GM23248 (cell line): ENCODE results near the gene TRAP1. TPM values are rescaled to one million over a fixed set of nuclear protein-coding genes. Genes with fewer than 3 reads are reported as not detected.
"Not testable (repeated sequence)": the region's sequence is repeated elsewhere in the genome, so short reads cannot be mapped to it uniquely, and the experiment has no call there.

ENCODE experiments used
- DNase-seq: peaks from one replicate; pipeline ENCODE4 v3.0.0-alpha.2; 2015
- H2AFZ ChIP-seq: fragments of 200-600 bp; sonication (generic); 2 replicates; pipeline ENCODE4 v1.6.1; 2016; ENCODE audit warnings: antibody characterized with exemption
- H3F3A ChIP-seq: fragments of 200-600 bp; sonication (generic); 2 replicates; pipeline ENCODE4 v1.6.1; 2016; ENCODE audit warnings: mild to moderate bottlenecking, antibody characterized with exemption, mixed run types; ENCODE audit not compliant: insufficient read depth
- H3K27ac ChIP-seq: fragments of 200-600 bp; sonication (generic); 2 replicates; pipeline ENCODE4 v1.5.1; 2016; ENCODE audit warnings: mild to moderate bottlenecking
- H3K27me3 ChIP-seq: fragments of 200-600 bp; sonication (generic); replicated peaks from 2 replicates; pipeline ENCODE4 v1.6.1; 2016; ENCODE audit warnings: mild to moderate bottlenecking; ENCODE audit not compliant: insufficient read depth
- H3K36me3 ChIP-seq: fragments of 200-600 bp; sonication (generic); 2 replicates; pipeline ENCODE4 v1.6.1; 2016; ENCODE audit warnings: low read depth, mild to moderate bottlenecking
- H3K4me1 ChIP-seq: fragments of 200-600 bp; sonication (generic); 2 replicates; pipeline ENCODE4 v1.6.1; 2016; ENCODE audit warnings: mild to moderate bottlenecking; ENCODE audit not compliant: insufficient read depth
- H3K4me2 ChIP-seq: fragments of 200-600 bp; sonication (generic); one replicate; pipeline ENCODE4 v1.6.1; 2016; ENCODE audit warnings: mild to moderate bottlenecking; ENCODE audit not compliant: unreplicated experiment
- H3K4me3 ChIP-seq: fragments of 200-600 bp; sonication (generic); 2 replicates; pipeline ENCODE4 v1.5.1; 2016; ENCODE audit warnings: mild to moderate bottlenecking
- H3K79me2 ChIP-seq: fragments of 200-600 bp; sonication (generic); 2 replicates; pipeline ENCODE4 v1.6.1; 2016; ENCODE audit warnings: mild to moderate bottlenecking; ENCODE audit not compliant: insufficient read depth
- H3K9ac ChIP-seq: fragments of 200-600 bp; sonication (generic); 2 replicates; pipeline ENCODE4 v1.6.1; 2016; ENCODE audit warnings: mild to moderate bottlenecking
- H3K9me2 ChIP-seq: fragments of 200-600 bp; sonication (generic); 2 replicates; pipeline ENCODE4 v1.6.1; 2016; ENCODE audit warnings: mixed run types, mild to moderate bottlenecking, moderate library complexity; ENCODE audit not compliant: insufficient read depth
- H3K9me3 ChIP-seq: fragments of 200-600 bp; sonication (generic); one replicate; pipeline ENCODE4 v1.6.1; 2017; ENCODE audit warnings: low read depth
- H4K20me1 ChIP-seq: fragments of 200-600 bp; sonication (generic); 2 replicates; pipeline ENCODE4 v1.6.0; 2016; ENCODE audit not compliant: insufficient read depth
- EZH2 ChIP-seq: fragments of 200-600 bp; sonication (generic); IDR thresholded peaks from 2 replicates; pipeline ENCODE4 v1.6.1; 2018; ENCODE audit warnings: antibody characterized with exemption, mild to moderate bottlenecking; ENCODE audit not compliant: insufficient read depth, poor library complexity, severe bottlenecking
- EZH2phosphoT487 ChIP-seq: fragments of 200-600 bp; sonication (generic); IDR thresholded peaks from 2 replicates; pipeline ENCODE4 v1.6.1; 2018; ENCODE audit warnings: antibody characterized with exemption, moderate library complexity, mild to moderate bottlenecking, low read depth; ENCODE audit not compliant: insufficient read depth
- WGBS, 2 experiments: methylation state at CpG; one replicate each; pipeline ENCODE4 v1.1.6; 2015 to 2017; ENCODE audit warnings: low lambda C conversion rate in 2 of 2, low coverage in 1 of 2; ENCODE audit errors: missing lambda C conversion rate in 2 of 2; 5-methylcytosine and 5-hydroxymethylcytosine counted together
- in situ Hi-C: fragments of 300-500 bp; cut with MboI; formaldehyde crosslinking; loops from 2 replicates; pipeline ENCODE4 v1.15.0; 2020
- polyA plus RNA-seq: library from polyadenylated mRNA; unstranded; fragments of >200 nt; fragmentation: Nextera tagmentation; extraction: Ambion mirVana; gene quantifications from 2 replicates; pipeline ENCODE4 v1.2.1, GENCODE V29; 2016
- total RNA-seq: library from RNA; depleted of rRNA; stranded (reverse); fragments of >200 nt; shearing (Covaris generic); gene quantifications from 2 replicates; pipeline ENCODE4 v1.2.3, GENCODE V29; 2014

TRAP1 gene
- total and polyA plus RNA-seq, 2 experiments from 2014 or later = 56.6 to 73.4 TPM

GRCh38 chr16:3718628-3719027, 1.3 kb upstream of the TRAP1 start:
- H2AFZ ChIP-seq = no peak overlapping the region
- H3K9me2 ChIP-seq = no peaks in the 10 kb centered on the region
- H3K79me2 ChIP-seq = peaks cover 36% of the 10 kb centered on the region
- peaks cover 10% of the 10 kb centered on the region for H3K4me1 ChIP-seq
- H4K20me1 ChIP-seq = no peaks in the 10 kb centered on the region
- DNase-seq = no peak
- no peak overlapping the region for H3K4me2 ChIP-seq
- WGBS, 2 experiments = 95% methylated on average over 10 of the region's 10 CpGs
- H3K27ac ChIP-seq = no peak overlapping the region
- TF ChIP-seq EZH2phosphoT487 (no peak), EZH2 (no peak)
- H3K27me3 ChIP-seq = no peaks in the 10 kb centered on the region
- in situ Hi-C loops = no loop called here
- no peak overlapping the region for H3K4me3 ChIP-seq
- no peak overlapping the region for H3K9ac ChIP-seq
- no peaks in the 10 kb centered on the region for H3K9me3 ChIP-seq
- no peaks in the 10 kb centered on the region for H3F3A ChIP-seq
- H3K36me3 ChIP-seq = no peaks in the 10 kb centered on the region

- H3K9me3 ChIP-seq = no peaks in the 10 kb centered on the region
- H3K9me2 ChIP-seq = no peaks in the 10 kb centered on the region
- no peaks in the 10 kb centered on the region for H3K36me3 ChIP-seq
- peak overlapping the region; percentile 94 for H3K4me3 ChIP-seq
- 21 to 22% methylated on average over 5 of the region's 5 CpGs for WGBS, 2 experiments
- in situ Hi-C loops = no loop called here
- DNase-seq = no peak
- H3K9ac ChIP-seq = peak overlapping the region; percentile 94
- no peaks in the 10 kb centered on the region for H3F3A ChIP-seq
- peak overlapping the region; percentile 87 for H2AFZ ChIP-seq
- H3K79me2 ChIP-seq = peaks cover 41% of the 10 kb centered on the region
- no peaks in the 10 kb centered on the region for H3K27me3 ChIP-seq
- peak overlapping the region; percentile 70 for H3K27ac ChIP-seq
- no peaks in the 10 kb centered on the region for H4K20me1 ChIP-seq
- peaks cover 10% of the 10 kb centered on the region for H3K4me1 ChIP-seq
- no peak for TF ChIP-seq EZH2phosphoT487
- TF ChIP-seq EZH2 = no peak
- peak overlapping the region; percentile 75 for H3K4me2 ChIP-seq
Measured at GRCh38 chr16:3718019-3718391, 681 bp upstream of the TRAP1 start.

GRCh38 chr16:3716831-3717234, 491 bp downstream of the TRAP1 start:
- in situ Hi-C loops = no loop called here
- peak overlapping the region; percentile 94 for H3K9ac ChIP-seq
- H3K9me2 ChIP-seq = no peaks in the 10 kb centered on the region
- peak; percentile 54 for DNase-seq
- peaks cover 52% of the 10 kb centered on the region for H3K79me2 ChIP-seq
- WGBS, 2 experiments = 1 to 4% methylated on average over 15 to 32 of the region's 34 CpGs
- H3K27ac ChIP-seq = 0 out of 2 replicates have a peak overlapping the region, but pooled peaks have one; percentile 13
- no peaks in the 10 kb centered on the region for H3K27me3 ChIP-seq
- H3K9me3 ChIP-seq = no peaks in the 10 kb centered on the region
- TF ChIP-seq EZH2phosphoT487 (no peak), EZH2 (no peak)
- H2AFZ ChIP-seq = peak overlapping the region; percentile 87
- H4K20me1 ChIP-seq = no peaks in the 10 kb centered on the region
- H3F3A ChIP-seq = no peaks in the 10 kb centered on the region
- H3K4me3 ChIP-seq = peak overlapping the region; percentile 94
- peak overlapping the region; percentile 80 for H3K4me2 ChIP-seq
- H3K36me3 ChIP-seq = no peaks in the 10 kb centered on the region
- H3K4me1 ChIP-seq = peaks cover 10% of the 10 kb centered on the region

- H3K27me3 ChIP-seq = no peaks in the 10 kb centered on the region
- H3K4me1 ChIP-seq = peaks cover 10% of the 10 kb centered on the region
- no peak for DNase-seq
- no peaks in the 10 kb centered on the region for H3K9me3 ChIP-seq
- 81 to 86% methylated on average over 7 of the region's 7 CpGs for WGBS, 2 experiments
- no peaks in the 10 kb centered on the region for H3K9me2 ChIP-seq
- no peak overlapping the region for H3K4me3 ChIP-seq
- in situ Hi-C loops = no loop called here
- H2AFZ ChIP-seq = no peak overlapping the region
- H3F3A ChIP-seq = no peaks in the 10 kb centered on the region
- peaks cover 64% of the 10 kb centered on the region for H3K79me2 ChIP-seq
- H3K9ac ChIP-seq = no peak overlapping the region
- no peak for TF ChIP-seq EZH2
- no peak for TF ChIP-seq EZH2phosphoT487
- no peak overlapping the region for H3K27ac ChIP-seq
- H4K20me1 ChIP-seq = no peaks in the 10 kb centered on the region
- no peak overlapping the region for H3K4me2 ChIP-seq
- H3K36me3 ChIP-seq = no peaks in the 10 kb centered on the region
Measured at GRCh38 chr16:3715430-3715829, 1.9 kb downstream of the TRAP1 start.

GRCh38 chr16:3714378-3714777, 2.9 kb downstream of the TRAP1 start:
- 97 to 98% methylated on average over 10 of the region's 10 CpGs for WGBS, 2 experiments
- in situ Hi-C loops = not testable (repeated sequence)

More at GRCh38 chr16:3714378-3714777, 2.9 kb downstream of the TRAP1 start:
- peaks cover 74% of the 10 kb centered on the region for H3K79me2 ChIP-seq
- H2AFZ ChIP-seq, H3K4me2 ChIP-seq, H3K9ac ChIP-seq, H3K36me3 ChIP-seq, H3K4me3 ChIP-seq, H3K27me3 ChIP-seq, H3F3A ChIP-seq, H3K9me2 ChIP-seq, H4K20me1 ChIP-seq, H3K27ac ChIP-seq, DNase-seq, H3K9me3 ChIP-seq: not testable (repeated sequence)
- peaks cover 10% of the 10 kb centered on the region for H3K4me1 ChIP-seq
